ENCODE results near the gene NFKB2. TPM values are rescaled to one million over a fixed set of nuclear protein-coding genes. Genes with fewer than 3 reads are reported as not detected.

The NFKB2 gene
- total and polyA plus RNA-seq, 2 of the 8 experiments (the other 6 are each of a cell fraction or from before 2014, with no cell fraction given) = 20.4 to 31.4 TPM

GRCh38 chr10:102382871-102383270 is 12.6 kb upstream of the NFKB2 start:
- Histone ChIP-seq H2BK5ac (ENCODE audit: low read depth, low read length) (no peak overlapping the region), H2BK120ac (replicated peaks; ENCODE audit: low read depth, low read length) (no peak overlapping the region), H3K18ac (ENCODE audit: extremely low read depth, low read length) (no peak overlapping the region), H3K9ac (replicated peaks in 1 of 4; ENCODE audit: extremely low read depth in 1 of 4, low read depth in 3 of 4, low read length in 3 of 4) (no peak overlapping the region), H3K4ac (replicated peaks; ENCODE audit: insufficient read length, low read depth, low read length) (no peak overlapping the region), H3K79me1 (ENCODE audit: low read depth, low read length) (no peaks in the 10 kb centered on the region), H3K36me3 (ENCODE audit: control insufficient read depth in 2 of 4, insufficient read depth in 4 of 4, low read length in 3 of 4) (peaks cover 3 to 15% (median 7%) of the 10 kb centered on the region in 4 experiments; a peak in 5 of 8 replicates), H3K9me3 (ENCODE audit: insufficient read depth in 2 of 2, low read depth in 1 of 2, low read length in 1 of 2) (no peaks in the 10 kb centered on the region), H3K27ac (ENCODE audit: low read depth, low read length) (no peak overlapping the region), H3K4me2 (ENCODE audit: insufficient read depth in 1 of 2, low read depth in 2 of 2, low read length in 2 of 2) (no peak overlapping the region), H4K8ac (ENCODE audit: extremely low read depth, insufficient read depth, low read length) (no peak overlapping the region), H3K14ac (ENCODE audit: insufficient read length) (no peak overlapping the region), H3K27me3 (replicated peaks in 1 of 4; ENCODE audit: control insufficient read depth in 3 of 4, extremely low read depth in 1 of 4, insufficient read depth in 3 of 4, low read length in 3 of 4) (no peaks in the 10 kb centered on the region), H3K23ac (ENCODE audit: insufficient read length) (no peak overlapping the region), H3K4me1 (replicated peaks in 1 of 4; ENCODE audit: control insufficient read depth in 3 of 4, insufficient read depth in 4 of 4, low read length in 3 of 4) (0 out of 7 replicates have a peak, but pooled peaks cover 0 to 2% (median 0%) of the 10 kb centered on the region in 4 experiments), H2BK12ac (ENCODE audit: low read depth, low read length) (no peak overlapping the region), H2BK15ac (ENCODE audit: low read length) (no peak overlapping the region), H2AK5ac (ENCODE audit: low read depth, low read length) (no peak overlapping the region), H3K79me2 (ENCODE audit: control insufficient read depth in 1 of 2, insufficient read depth in 2 of 2, low read length in 2 of 2) (no peaks in the 10 kb centered on the region), H4K5ac (ENCODE audit: insufficient read length, low read depth, low read length) (no peak overlapping the region), H4K91ac (replicated peaks; ENCODE audit: insufficient read length, low read length) (no peak overlapping the region), H3K56ac (replicated peaks; ENCODE audit: insufficient read length, low read depth, low read length) (no peak overlapping the region), H2AFZ (ENCODE audit: low read length) (no peak overlapping the region), H2BK20ac (ENCODE audit: low read length) (no peak overlapping the region), H4K20me1 (replicated peaks in 1 of 2; ENCODE audit: control insufficient read depth in 1 of 2, insufficient read depth in 2 of 2, low read length in 2 of 2) (no peaks in the 10 kb centered on the region), H3K4me3 (ENCODE audit: extremely low read depth in 1 of 4, insufficient read depth in 2 of 4, low read depth in 3 of 4, low read length in 4 of 4) (no peak overlapping the region), H3K23me2 (ENCODE audit: low read depth, low read length) (no peaks in the 10 kb centered on the region)
- 93% methylated on average over 8 of the region's 8 CpGs; no CpG with 5 or more reads in 1 of the 2 experiments for WGBS, 2 experiments (ENCODE audit: extremely low coverage in 1 of 2, insufficient coverage in 1 of 2, insufficient read length in 1 of 2, insufficient replicate concordance in 2 of 2, low coverage in 1 of 2, low lambda C conversion rate in 2 of 2, missing lambda C conversion rate in 1 of 2)
- POLR2A ChIA-PET (ENCODE audit: partially characterized antibody) = interaction anchor here (0.8 to 1.5 kb wide), 2 partner anchors 17 to 152 kb away, joined by 3 to 4 read pairs; no protein-coding TSS in a partner anchor
- no peak for DNase-seq (ENCODE audit: low read depth in 1 of 2, low spot score in 2 of 2)
- CTCF ChIA-PET (ENCODE audit: partially characterized antibody) = interaction anchor here (0.9 to 17.7 kb wide), 22 partner anchors 8 to 215 kb away, joined by 3 to 357 read pairs (median 8); partner anchors contain the start of genes FBXL15 and NFKB2
- no peak for FAIRE-seq
- no peak for TF ChIP-seq JUN (IDR thresholded peaks at IDR 0.05; ENCODE audit: low read depth, low read length)
- no peak for TF ChIP-seq GTF2F1 (IDR thresholded peaks at IDR 0.05; ENCODE audit: borderline replicate concordance, low read depth, low read length)
- TF ChIP-seq EZH2 (IDR thresholded peaks at IDR 0.05; ENCODE audit: low read depth, low read length, severe bottlenecking) = no peak
- TF ChIP-seq MAX (IDR thresholded peaks at IDR 0.05) = no peak
- no peak for TF ChIP-seq CTBP2 (IDR thresholded peaks at IDR 0.05; ENCODE audit: borderline replicate concordance, insufficient read depth, insufficient read length, low read length)
- no peak for TF ChIP-seq TAF1 (IDR thresholded peaks at IDR 0.05; ENCODE audit: low read depth, low read length)
- TF ChIP-seq CBX5 (IDR thresholded peaks at IDR 0.05; ENCODE audit: low read depth, low read length) = no peak
- no peak for TF ChIP-seq RFX5 (IDR thresholded peaks at IDR 0.05; ENCODE audit: borderline replicate concordance, low read depth, low read length)
- TF ChIP-seq KDM5A (IDR thresholded peaks at IDR 0.05; ENCODE audit: low read length) = no peak
- TF ChIP-seq CHD2 (IDR thresholded peaks at IDR 0.05; ENCODE audit: low read length) = no peak
- TF ChIP-seq RAD21 (IDR thresholded peaks at IDR 0.05 in 1 of 2, conservative IDR thresholded peaks at IDR 0.05 in 1 of 2; ENCODE audit: low read depth in 2 of 2, low read length in 2 of 2) = no peak
- no peak for TF ChIP-seq RNF2 (IDR thresholded peaks at IDR 0.05; ENCODE audit: borderline replicate concordance, low read depth, low read length, missing control alignments, poor library complexity, severe bottlenecking)
